UCSD-AML1 (cell line): ENCODE measurements around the gene CALCA.

Experiments
- DNase-seq: peaks from one replicate; lab custom pipeline; 2025; ENCODE audit not compliant: unreplicated experiment; lab: John Stamatoyannopoulos, UW

Gene CALCA

DNA sequence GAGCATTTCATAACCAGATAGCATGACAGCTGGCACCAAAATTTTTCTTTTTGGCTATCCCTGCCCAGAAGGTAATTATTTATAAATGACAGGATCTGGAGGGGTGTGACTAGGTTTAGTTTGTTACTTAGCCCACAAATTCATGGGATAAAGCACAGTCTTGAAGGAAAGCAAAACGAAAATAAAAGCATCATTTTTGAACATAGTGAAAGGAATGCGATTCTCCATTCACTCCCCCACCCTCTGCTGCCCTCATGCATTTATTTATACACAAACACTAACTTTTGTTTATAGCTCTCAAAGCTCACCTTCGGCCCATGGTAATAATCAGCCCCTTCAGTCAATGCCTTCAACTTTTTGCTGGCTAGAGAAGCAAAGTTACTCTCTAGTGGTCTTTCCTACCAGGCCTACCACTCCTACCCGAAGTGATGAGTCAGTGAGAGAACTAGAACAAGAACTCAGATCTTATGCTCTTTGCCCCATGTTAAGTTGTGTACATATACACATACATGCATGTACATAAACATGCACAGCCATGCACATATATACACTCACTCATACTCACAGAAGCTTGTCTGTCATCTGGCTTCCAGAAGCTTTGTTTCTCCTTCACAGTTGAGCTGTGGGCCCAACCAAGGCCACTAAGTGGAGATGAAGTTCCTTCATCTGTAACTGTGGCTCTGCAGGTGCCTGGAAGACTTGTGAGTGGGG, 22.6 kb downstream of the CALCA start:
- no peak for DNase-seq

GRCh38 chr11:14942745-14943144, 29.4 kb downstream of the CALCA start:
- no peak for DNase-seq

GRCh38 chr11:14938936-14939335, 33.2 kb downstream of the CALCA start:
- no peak for DNase-seq

DNA sequence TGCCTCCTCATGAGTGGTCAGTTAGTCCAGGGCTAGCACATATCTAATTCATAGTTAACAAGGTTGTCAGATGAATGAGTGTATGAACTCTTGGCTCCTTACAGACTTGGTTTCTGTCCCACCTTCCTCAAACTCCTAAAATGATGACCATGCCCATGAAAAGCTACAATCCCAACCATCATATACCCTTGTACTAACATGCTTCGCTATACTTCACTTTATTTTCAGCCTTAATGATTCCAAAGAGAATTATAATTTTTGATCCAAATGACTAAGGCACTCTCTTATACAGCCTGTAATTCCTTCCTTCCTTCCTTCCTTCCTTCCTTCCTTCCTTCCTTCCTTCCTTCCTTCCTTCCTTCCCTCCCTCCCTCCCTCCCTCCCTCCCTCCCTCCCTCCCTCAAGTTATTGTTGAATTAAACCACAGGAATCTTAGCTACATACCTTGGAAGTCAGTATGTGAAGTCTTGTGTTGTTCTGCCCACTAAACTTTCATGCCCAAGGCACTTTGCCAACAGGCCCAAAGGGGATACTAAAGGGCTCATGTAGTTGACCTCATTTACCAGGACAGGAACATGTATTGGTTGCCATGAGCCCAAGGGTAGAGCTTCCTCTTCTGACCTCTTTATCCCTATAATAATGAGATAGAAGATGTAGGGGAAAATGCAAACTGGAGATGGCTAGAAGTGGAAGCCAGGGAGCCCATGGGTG, 37.4 kb downstream of the CALCA start:
- no peak for DNase-seq

GRCh38 chr11:14932447-14932846, 39.7 kb downstream of the CALCA start:
- DNase-seq: no peak

GRCh38 chr11:14930369-14930768, 41.8 kb downstream of the CALCA start:
- no peak for DNase-seq

- DNase-seq: no peak
Observed at GRCh38 chr11:14927146-14927545, 45.0 kb downstream of the CALCA start.

GRCh38 chr11:14924318-14924717, 47.8 kb downstream of the CALCA start:
- no peak for DNase-seq
